Activated CD4-positive, CD25-positive, alpha-beta regulatory T cell treated with anti-CD3 and anti-CD28 coated beads, Interleukin-2, amount 50 U/mL, for 16 hours (primary cell): ENCODE results near the gene BAHCC1.

Experiments used
- DNase-seq: peaks from one replicate; pipeline ENCODE4 v3.0.0-alpha.2; 2020; ENCODE audit warnings: low read depth, low spot score

BAHCC1 gene

DNA sequence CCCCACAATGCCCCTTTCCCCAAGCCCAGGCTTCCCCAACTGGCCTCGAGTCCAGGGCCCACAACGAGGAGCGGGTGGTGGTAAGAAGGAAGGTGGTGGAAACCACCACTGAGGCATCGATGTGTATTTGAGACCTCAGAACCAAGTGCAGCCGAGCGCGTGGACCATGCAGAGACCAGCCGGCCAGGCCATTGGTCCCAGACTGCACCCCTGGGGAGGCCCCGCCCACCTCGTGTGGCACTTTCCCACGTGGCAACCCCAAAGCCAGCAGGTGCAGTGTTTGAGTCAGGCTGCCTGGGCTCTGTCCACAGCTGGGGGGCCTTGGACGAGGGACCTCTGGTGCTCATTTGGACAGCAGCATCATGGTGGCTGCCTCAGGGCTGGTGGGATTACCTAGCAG, 28.1 kb upstream of the BAHCC1 start:
- no peak for DNase-seq

GRCh38 chr17:81368161-81369022, 26.9 kb upstream of the BAHCC1 start:
- no peak for DNase-seq

- no peak for DNase-seq
These were observed 25.0 kb upstream of the BAHCC1 start for GRCh38 chr17:81370294-81370693.

DNA sequence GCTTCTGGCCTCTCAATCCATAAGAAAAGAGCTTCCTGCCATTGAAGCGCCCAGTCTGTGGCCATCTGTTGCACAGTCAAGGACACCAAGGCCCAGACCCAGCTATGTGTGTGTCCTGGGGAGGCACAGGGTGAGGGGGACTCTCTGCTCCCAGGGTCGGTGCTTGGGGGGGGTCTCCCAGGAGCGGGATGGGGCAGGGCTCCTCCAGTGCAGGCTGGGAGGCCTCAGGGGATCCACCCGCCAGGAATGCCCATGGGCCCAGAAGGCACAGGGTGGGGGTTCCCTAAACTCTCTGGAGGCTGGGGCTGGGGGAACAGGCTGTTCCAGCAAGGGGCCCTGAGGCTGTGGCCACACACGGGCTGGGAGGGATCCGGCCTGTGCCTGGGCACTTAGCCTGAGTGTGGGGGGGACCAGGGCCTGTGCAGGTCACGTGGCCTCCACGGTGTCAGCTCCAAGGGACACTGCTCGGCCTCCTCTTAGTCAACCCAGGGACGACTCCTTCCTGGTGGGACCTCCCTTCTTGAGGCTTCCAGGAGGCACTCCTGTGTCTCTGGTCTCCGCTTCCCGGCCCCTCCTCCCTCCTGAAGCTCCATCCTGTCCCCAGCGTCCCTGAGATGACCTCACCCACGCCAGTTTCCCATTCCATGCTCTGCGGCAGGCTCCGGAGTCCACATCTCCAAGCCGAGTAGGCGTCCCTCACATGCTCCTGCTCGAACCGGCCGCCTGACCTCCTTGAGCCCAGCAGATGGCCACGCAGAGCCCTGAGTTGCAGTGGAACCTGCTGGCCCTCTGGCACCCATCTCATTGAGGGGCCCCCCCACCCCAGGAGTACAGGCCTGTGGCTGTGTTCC, 23.1 kb upstream of the BAHCC1 start:
- DNase-seq, result no peak

- no peak for DNase-seq
These were observed 21.6 kb upstream of the BAHCC1 start for GRCh38 chr17:81373536-81374160.

DNA sequence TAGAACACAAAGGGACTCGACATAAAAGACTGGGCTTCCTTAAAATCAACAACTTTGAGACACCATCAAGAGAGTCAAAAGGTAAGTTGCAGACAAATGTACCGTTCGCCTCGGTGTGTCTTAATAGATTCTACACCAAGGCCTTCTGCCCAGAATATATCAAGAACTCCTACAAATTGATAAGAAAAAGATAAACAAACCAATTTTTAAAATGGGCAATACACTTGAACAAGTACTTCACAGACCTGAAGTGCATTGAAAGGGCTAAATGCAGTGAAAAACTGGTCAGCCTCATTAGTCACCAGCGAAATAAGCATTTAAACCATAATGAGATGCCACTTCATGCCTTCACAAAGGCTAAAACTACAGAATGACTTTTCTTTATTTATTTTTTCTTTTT, 20.4 kb upstream of the BAHCC1 start:
- DNase-seq, result no peak

GRCh38 chr17:81376946-81377714, 18.1 kb upstream of the BAHCC1 start:
- DNase-seq, result no peak

DNA sequence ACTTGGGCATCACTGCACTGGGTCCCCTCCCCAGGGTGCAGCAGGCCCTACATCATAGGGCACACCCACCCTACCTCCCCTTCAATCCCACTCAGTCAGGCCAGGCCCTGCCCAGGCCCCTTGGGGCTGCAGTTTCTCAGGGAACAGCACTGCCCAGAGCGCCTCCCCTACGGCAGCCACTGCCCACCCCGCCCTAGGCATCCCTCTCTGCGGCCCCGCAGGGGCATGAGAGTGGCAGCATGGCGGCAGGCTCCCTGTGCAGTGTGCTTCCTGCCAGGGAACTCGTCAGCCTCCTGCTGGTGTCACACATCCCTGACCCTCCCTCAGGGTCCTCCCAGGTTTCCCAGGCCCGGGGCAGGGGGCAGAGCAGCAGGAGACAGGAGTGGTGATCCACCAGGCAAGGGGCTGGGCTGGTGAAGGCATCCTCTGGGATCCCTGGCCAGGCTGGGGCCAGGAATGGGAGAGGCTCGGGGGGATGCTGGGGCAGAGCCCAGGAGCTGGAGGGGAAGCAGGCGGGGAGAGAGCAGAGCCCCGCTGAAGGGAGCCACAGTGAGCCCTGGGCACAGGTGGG, 16.2 kb upstream of the BAHCC1 start:
- DNase-seq, result no peak

DNA sequence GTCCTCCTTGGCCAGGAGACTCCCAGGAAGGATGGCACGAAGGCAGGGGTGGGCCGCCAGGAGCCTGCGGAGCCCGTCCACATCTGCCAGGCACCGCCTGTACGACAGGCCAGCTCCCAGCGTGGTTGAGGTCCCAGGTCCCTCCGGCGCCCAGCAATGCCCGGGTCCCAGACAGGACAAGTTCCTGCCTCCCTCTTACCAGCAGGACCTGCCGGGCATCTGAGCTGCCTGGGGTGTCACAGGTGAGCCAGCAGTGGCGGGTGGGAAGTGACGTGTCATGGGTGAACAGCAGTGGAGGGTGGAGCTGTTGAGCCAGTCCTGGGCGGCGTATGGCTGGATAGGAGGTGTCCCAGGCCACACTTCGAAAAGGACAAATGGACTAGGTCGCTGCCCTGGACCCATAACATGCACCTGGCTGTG, 15.7 kb upstream of the BAHCC1 start:
- no peak for DNase-seq

DNA sequence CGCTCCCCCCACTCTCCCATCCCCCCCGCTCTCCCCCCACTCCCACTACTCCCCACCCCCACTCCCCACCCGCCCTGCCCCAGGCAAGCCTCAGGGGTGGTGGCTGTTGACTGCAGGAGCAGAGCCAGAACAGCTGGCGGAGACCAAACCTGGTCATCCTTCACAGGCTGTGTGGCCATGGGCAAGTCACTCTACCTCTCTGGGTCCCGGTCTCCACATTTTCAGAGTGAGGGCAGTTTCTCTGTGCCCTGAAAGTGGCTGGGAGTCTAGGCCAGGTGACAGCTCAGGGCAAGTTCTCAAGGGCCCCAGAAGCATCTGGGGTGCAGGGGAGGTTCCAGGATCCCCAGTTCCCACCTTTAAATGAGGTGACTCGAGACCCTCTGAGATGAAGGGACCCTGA, 15.1 kb upstream of the BAHCC1 start:
- DNase-seq, result no peak

- DNase-seq, result no peak
These were observed 14.4 kb upstream of the BAHCC1 start for GRCh38 chr17:81380666-81381518.

- DNase-seq, result no peak
These were observed 13.4 kb upstream of the BAHCC1 start for GRCh38 chr17:81381632-81382577.

- DNase-seq, result no peak
These were observed 12.4 kb upstream of the BAHCC1 start for GRCh38 chr17:81382851-81383250.

GRCh38 chr17:81383504-81384421, 11.5 kb upstream of the BAHCC1 start:
- no peak for DNase-seq

- no peak for DNase-seq
These were observed 10.3 kb upstream of the BAHCC1 start for GRCh38 chr17:81384929-81385319.

DNA sequence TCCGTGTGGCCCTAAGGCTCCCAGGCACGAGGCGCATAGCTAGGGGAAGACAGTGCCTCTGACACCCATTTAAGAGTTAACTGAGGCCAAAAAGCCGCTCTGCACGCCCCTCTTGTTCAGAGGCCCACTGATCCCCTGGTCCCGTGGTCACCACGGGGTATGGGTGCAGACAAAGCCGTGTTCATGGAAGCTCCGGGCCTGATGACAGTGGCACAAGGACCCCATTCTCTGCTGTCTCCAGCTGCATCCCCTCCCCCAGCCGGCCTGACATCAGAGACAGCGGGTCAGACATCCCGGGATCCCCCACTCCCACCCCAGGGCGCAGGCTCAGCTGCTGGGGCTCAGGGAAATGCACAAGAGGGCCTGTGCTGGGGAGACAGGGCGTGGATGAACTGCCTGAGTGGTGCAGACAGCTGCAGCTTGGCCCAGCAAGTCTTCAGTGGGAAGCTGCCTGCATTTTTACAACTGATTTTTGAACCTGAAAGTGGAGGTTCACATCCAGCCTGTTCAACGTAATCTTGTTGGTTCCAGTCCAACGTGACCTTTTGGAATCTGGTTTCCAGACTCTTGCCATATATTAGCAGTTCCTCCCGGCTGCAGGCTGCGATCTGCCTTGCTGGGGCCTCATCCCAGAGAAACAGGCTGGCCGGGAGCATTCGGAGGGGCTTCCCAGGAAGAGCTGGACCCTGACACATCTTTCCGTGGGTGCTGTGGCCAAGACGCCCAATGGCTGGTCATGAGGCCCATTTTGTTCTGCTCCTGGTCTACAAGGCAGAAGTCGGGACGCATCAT, 9.7 kb upstream of the BAHCC1 start:
- no peak for DNase-seq

DNA sequence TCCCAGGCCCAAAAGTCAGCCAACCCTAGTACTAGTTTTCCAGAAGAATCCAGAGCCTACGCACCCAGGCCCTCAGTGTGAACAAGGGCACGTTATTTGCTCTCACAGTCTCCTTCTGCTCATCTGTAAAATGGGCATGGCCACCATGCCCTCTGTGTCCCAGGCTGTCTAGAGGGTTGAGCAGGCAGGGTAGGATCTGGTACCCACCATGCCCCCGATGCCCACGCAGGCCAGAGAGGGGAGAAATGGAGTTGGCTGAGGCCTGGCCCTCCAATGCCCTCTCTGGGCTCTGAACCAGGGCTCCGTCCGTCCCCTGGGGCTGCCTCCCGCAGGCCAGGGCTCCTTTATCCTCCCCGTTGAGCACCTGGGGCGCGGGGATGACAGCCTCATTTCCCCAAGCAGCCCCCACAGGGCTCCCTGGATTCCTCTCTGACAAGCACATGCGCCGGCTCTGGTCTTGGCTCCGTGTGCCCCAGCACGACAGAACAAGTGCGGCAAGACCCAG, 9.1 kb upstream of the BAHCC1 start:
- DNase-seq, result no peak
